ENCODE results near the gene BICC1. TPM values are rescaled to one million over a fixed set of nuclear protein-coding genes. Genes with fewer than 3 reads are reported as not detected.
"Not testable (repeated sequence)": the region's sequence is repeated elsewhere in the genome, so short reads cannot be mapped to it uniquely, and the experiment has no call there.

The BICC1 gene
- total and polyA plus RNA-seq, 2 of the 4 experiments (the other 2 are of a cell fraction): 5.7 to 42.5 TPM

DNA sequence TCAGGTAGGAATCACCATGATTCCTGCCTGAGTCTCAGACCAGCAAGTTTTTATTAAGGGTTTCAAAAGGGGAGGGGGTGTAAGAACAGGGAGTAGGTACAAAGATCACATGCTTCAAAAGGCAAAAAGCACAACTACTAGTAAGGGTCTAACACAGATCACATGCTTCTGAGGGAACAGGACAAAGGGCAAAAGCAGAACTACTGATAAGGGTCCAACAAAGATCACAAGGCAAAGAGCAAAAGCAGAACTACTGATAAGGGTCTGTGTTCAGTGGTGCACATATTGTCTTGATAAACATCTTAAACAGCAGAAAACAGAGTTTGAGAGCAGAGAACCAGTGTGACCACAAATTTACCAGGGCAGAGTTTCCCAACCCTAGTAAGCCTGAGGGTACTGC, 84.5 kb downstream of the BICC1 start:
- H3K56ac ChIP-seq (ENCODE audit: extremely low read depth, insufficient read depth, low read length); dilution Hi-C loops (cut with HindIII; ENCODE audit: low sequenced_read_pairs, unreplicated experiment); CTCF ChIA-PET; H3K23ac ChIP-seq (ENCODE audit: low read depth, low read length); H4K8ac ChIP-seq (ENCODE audit: low read depth in 2 of 2, low read length in 2 of 2); H3K4me2 ChIP-seq (ENCODE audit: low read depth, low read length); H3K36me3 ChIP-seq (ENCODE audit: control insufficient read depth, insufficient read depth, low read length); H3K14ac ChIP-seq (replicated peaks; ENCODE audit: low read depth, low read length); intact Hi-C loops (cut with micrococcal nuclease); H3K27ac ChIP-seq (ENCODE audit: insufficient read depth, low read length); H3K4me3 ChIP-seq (ENCODE audit: insufficient read depth, low read depth, low read length); H4K5ac ChIP-seq (ENCODE audit: low read depth, low read length); H3K4ac ChIP-seq (ENCODE audit: low read depth, low read length); H3K9me3 ChIP-seq (ENCODE audit: control insufficient read depth, insufficient read depth, low read length); H2AK9ac ChIP-seq (replicated peaks; ENCODE audit: low read depth, low read length, poor library complexity); H3K27me3 ChIP-seq (ENCODE audit: control insufficient read depth, insufficient read depth, low read length); H3K9me1 ChIP-seq (ENCODE audit: insufficient read depth, low read length); H2AFZ ChIP-seq (replicated peaks; ENCODE audit: low read length, poor library complexity); H3K18ac ChIP-seq (ENCODE audit: low read depth, low read length); H3K9ac ChIP-seq (ENCODE audit: low read depth, low read length); ATAC-seq (ENCODE audit: low read depth); H3K4me1 ChIP-seq (ENCODE audit: control insufficient read depth, insufficient read depth, low read length); POLR2A ChIA-PET (ENCODE audit: unreplicated experiment); DNase-seq; H2AK5ac ChIP-seq (ENCODE audit: low read depth, low read length); in situ Hi-C loops (cut with MboI; ENCODE audit: low sequenced_read_pairs); H4K20me1 ChIP-seq (ENCODE audit: insufficient read depth, low read length); H2BK5ac ChIP-seq (ENCODE audit: low read depth, low read length, poor library complexity, severe bottlenecking); H4K91ac ChIP-seq (ENCODE audit: insufficient read depth, low read depth, low read length); H2BK15ac ChIP-seq (ENCODE audit: low read depth, low read length); H2BK120ac ChIP-seq (ENCODE audit: low read depth, low read length); H2BK20ac ChIP-seq (ENCODE audit: low read depth, low read length); BruUV-seq (replicated peaks): not testable (repeated sequence)
- peaks cover 0 to 10% of the 10 kb centered on the region in 2 experiments; a peak in 2 of 4 replicates for H3K79me1 ChIP-seq (ENCODE audit: low read depth in 1 of 2, low read length in 2 of 2)

Measured in IMR-90 (cell line).